ENCODE results near the gene TRPM2. TPM values are rescaled to one million over a fixed set of nuclear protein-coding genes. Genes with fewer than 3 reads are reported as not detected.
"Not testable (repeated sequence)": the region's sequence is repeated elsewhere in the genome, so short reads cannot be mapped to it uniquely, and the experiment has no call there.

The TRPM2 gene
- polyA plus RNA-seq, 1 donor, result 2.2 TPM

DNA sequence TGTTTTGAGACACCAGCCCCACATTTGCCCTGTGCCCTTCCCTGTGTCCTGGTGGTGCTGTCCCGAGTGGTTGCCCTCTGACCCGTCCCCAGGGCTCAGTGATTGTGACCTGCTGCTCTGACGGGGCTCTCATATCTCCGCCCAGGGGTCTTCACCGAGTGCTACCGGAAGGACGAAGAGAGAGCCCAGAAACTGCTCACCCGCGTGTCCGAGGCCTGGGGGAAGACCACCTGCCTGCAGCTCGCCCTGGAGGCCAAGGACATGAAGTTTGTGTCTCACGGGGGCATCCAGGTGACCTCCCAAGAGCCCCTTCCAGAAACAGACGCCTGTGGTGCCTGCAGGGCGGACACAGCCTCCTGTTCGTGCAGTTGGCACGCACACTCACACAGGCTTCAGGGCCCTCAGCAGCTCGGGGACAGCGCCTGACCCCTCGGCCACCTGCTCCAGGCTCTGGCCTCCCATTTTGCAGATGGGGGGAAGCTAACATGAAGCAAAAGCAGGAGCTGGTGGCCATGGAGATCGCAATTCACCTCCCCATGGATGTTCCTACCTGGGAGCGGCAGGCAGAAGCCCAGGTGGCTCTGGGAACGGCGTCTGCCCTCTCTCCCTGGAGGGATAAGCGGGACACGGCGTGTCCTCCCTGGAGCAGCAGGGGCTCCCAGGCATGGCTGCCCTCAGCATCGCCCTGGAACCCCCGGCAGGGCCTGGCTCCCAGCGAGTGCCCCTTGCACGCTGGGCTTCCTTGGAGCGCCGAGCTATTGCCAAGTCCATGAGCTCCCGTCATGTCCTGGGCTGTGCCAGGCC, 45.9 kb downstream of the TRPM2 start:
- peaks cover 9% of the 10 kb centered on the region for H3K9me3 ChIP-seq (ENCODE audit: control insufficient read depth, low read depth, low read length)
- H3K4me3 ChIP-seq (ENCODE audit: low read length), result no peak overlapping the region
- H3K4me1 ChIP-seq (ENCODE audit: control insufficient read depth, insufficient read depth, low read length), result no peaks in the 10 kb centered on the region
- H3K27ac ChIP-seq (ENCODE audit: low read length), result no peak overlapping the region
- H3K36me3 ChIP-seq (ENCODE audit: control insufficient read depth, insufficient read depth, low read length), result no peaks in the 10 kb centered on the region
- no peak for DNase-seq
- H3K27me3 ChIP-seq (ENCODE audit: control insufficient read depth, insufficient read depth, low read length), result no peaks in the 10 kb centered on the region
- WGBS (ENCODE audit: insufficient coverage, low lambda C conversion rate), result 80% methylated on average over 1 of the region's 33 CpGs

GRCh38 chr21:44399955-44400790, 46.8 kb downstream of the TRPM2 start:
- Histone ChIP-seq H3K4me1 (ENCODE audit: control insufficient read depth, insufficient read depth, low read length) (no peaks in the 10 kb centered on the region), H3K9me3 (ENCODE audit: control insufficient read depth, low read depth, low read length) (peaks cover 9% of the 10 kb centered on the region), H3K27me3 (ENCODE audit: control insufficient read depth, insufficient read depth, low read length) (no peaks in the 10 kb centered on the region), H3K36me3 (ENCODE audit: control insufficient read depth, insufficient read depth, low read length) (no peaks in the 10 kb centered on the region), H3K27ac (ENCODE audit: low read length) (no peak overlapping the region), H3K4me3 (ENCODE audit: low read length) (no peak overlapping the region)
- no CpG with 5 or more reads among the region's 25 CpGs for WGBS (ENCODE audit: insufficient coverage, low lambda C conversion rate)
- no peak for DNase-seq

GRCh38 chr21:44400791-44401385, 47.5 kb downstream of the TRPM2 start:
- Histone ChIP-seq H3K4me1 (ENCODE audit: control insufficient read depth, insufficient read depth, low read length) (no peaks in the 10 kb centered on the region), H3K27me3 (ENCODE audit: control insufficient read depth, insufficient read depth, low read length) (no peaks in the 10 kb centered on the region), H3K9me3 (ENCODE audit: control insufficient read depth, low read depth, low read length) (peaks cover 9% of the 10 kb centered on the region), H3K4me3 (ENCODE audit: low read length) (no peak overlapping the region), H3K27ac (ENCODE audit: low read length) (no peak overlapping the region), H3K36me3 (ENCODE audit: control insufficient read depth, insufficient read depth, low read length) (no peaks in the 10 kb centered on the region)
- no CpG with 5 or more reads among the region's 14 CpGs for WGBS (ENCODE audit: insufficient coverage, low lambda C conversion rate)
- DNase-seq, result no peak

DNA sequence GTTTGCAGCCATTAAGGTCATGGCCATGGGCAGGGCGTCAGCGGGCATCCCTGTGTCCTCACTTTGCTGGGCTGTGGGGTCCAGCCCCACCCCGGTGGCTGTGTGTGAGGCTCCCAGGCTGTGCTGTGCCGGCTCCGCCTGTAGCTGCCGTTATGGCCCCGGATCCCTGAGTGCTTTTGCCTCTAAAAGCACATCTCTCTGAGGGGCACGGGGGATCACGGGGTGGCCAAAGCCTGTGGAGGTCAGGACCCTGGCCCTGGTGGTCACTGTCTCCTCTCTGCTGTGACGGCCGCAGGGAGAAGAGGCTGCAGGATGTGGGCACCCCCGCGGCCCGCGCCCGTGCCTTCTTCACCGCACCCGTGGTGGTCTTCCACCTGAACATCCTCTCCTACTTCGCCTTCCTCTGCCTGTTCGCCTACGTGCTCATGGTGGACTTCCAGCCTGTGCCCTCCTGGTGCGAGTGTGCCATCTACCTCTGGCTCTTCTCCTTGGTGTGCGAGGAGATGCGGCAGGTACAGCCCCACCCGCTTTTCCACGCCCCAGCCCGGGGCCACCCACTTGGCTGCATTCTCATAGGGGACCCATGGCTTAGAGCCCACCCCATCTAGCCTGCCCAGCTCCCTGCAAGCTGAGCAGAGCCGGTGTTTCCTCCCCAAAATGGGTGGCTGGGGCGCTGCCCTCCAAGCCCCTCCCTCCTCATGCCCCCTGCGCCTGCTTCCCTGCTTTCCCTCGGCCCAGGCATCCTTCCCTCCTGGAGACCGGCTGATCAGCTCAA, 48.2 kb downstream of the TRPM2 start:
- Histone ChIP-seq H3K4me3 (ENCODE audit: low read length) (no peak overlapping the region), H3K36me3 (ENCODE audit: control insufficient read depth, insufficient read depth, low read length) (no peaks in the 10 kb centered on the region), H3K27me3 (ENCODE audit: control insufficient read depth, insufficient read depth, low read length) (no peaks in the 10 kb centered on the region), H3K9me3 (ENCODE audit: control insufficient read depth, low read depth, low read length) (peaks cover 11% of the 10 kb centered on the region), H3K27ac (ENCODE audit: low read length) (no peak overlapping the region), H3K4me1 (ENCODE audit: control insufficient read depth, insufficient read depth, low read length) (no peaks in the 10 kb centered on the region)
- WGBS (ENCODE audit: insufficient coverage, low lambda C conversion rate), result no CpG with 5 or more reads among the region's 32 CpGs
- no peak for DNase-seq

- no CpG with 5 or more reads among the region's 17 CpGs for WGBS (ENCODE audit: insufficient coverage, low lambda C conversion rate)
- Histone ChIP-seq H3K27ac (ENCODE audit: low read length) (no peak overlapping the region), H3K9me3 (ENCODE audit: control insufficient read depth, low read depth, low read length) (peaks cover 15% of the 10 kb centered on the region), H3K4me3 (ENCODE audit: low read length) (no peak overlapping the region), H3K27me3 (ENCODE audit: control insufficient read depth, insufficient read depth, low read length) (no peaks in the 10 kb centered on the region), H3K36me3 (ENCODE audit: control insufficient read depth, insufficient read depth, low read length) (no peaks in the 10 kb centered on the region), H3K4me1 (ENCODE audit: control insufficient read depth, insufficient read depth, low read length) (no peaks in the 10 kb centered on the region)
- DNase-seq, result no peak
These were observed 49.1 kb downstream of the TRPM2 start for GRCh38 chr21:44402323-44403105.

DNA sequence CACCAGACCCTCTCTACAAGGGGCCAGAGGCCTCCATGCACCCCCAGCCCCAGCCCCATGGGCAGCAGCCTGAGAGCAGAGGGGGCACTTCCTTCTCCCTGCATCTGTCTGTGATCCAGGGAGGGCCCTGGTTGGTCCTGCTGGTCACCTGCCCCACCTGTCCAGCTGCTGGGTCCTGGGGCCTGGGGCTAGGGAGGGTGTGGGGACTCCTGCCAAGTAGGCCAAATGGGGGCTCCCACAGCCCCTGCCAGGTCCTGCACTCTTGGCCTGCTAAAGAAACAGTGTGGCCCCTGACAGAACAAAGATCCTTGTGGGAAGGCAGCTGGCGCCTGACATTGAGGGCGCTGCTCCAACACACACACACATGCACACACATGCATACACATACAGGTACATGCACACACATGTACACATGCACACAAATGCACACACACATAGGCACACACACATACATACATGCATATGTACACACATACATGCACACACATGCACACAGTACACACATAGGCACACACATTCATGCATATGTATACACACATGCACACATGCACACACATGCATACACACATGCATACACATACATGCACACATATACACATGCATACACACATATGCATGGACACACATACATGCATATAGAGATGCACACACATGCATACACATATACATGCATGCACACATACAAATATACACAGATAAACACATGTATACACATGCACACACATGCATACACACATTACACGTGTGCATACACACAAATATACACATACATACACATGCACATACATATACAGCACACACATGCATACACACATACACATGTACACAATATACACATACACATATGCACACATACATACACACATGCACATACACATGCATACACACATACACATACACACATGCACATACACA, 49.9 kb downstream of the TRPM2 start:
- Histone ChIP-seq H3K4me1 (ENCODE audit: control insufficient read depth, insufficient read depth, low read length) (no peaks in the 10 kb centered on the region), H3K4me3 (ENCODE audit: low read length) (no peak overlapping the region), H3K27me3 (ENCODE audit: control insufficient read depth, insufficient read depth, low read length) (no peaks in the 10 kb centered on the region), H3K27ac (ENCODE audit: low read length) (no peak overlapping the region), H3K9me3 (ENCODE audit: control insufficient read depth, low read depth, low read length) (peaks cover 15% of the 10 kb centered on the region), H3K36me3 (ENCODE audit: control insufficient read depth, insufficient read depth, low read length) (no peaks in the 10 kb centered on the region)
- no peak for DNase-seq
- no CpG with 5 or more reads among the region's 3 CpGs for WGBS (ENCODE audit: insufficient coverage, low lambda C conversion rate)

GRCh38 chr21:44404482-44404881, 51.1 kb downstream of the TRPM2 start:
- H3K4me3 ChIP-seq (ENCODE audit: low read length); H3K27ac ChIP-seq (ENCODE audit: low read length); H3K4me1 ChIP-seq (ENCODE audit: control insufficient read depth, insufficient read depth, low read length); H3K36me3 ChIP-seq (ENCODE audit: control insufficient read depth, insufficient read depth, low read length); H3K27me3 ChIP-seq (ENCODE audit: control insufficient read depth, insufficient read depth, low read length); DNase-seq: not testable (repeated sequence)
- H3K9me3 ChIP-seq (ENCODE audit: control insufficient read depth, low read depth, low read length), result peaks cover 15% of the 10 kb centered on the region
- no CpG with 5 or more reads among the region's 7 CpGs for WGBS (ENCODE audit: insufficient coverage, low lambda C conversion rate)

DNA sequence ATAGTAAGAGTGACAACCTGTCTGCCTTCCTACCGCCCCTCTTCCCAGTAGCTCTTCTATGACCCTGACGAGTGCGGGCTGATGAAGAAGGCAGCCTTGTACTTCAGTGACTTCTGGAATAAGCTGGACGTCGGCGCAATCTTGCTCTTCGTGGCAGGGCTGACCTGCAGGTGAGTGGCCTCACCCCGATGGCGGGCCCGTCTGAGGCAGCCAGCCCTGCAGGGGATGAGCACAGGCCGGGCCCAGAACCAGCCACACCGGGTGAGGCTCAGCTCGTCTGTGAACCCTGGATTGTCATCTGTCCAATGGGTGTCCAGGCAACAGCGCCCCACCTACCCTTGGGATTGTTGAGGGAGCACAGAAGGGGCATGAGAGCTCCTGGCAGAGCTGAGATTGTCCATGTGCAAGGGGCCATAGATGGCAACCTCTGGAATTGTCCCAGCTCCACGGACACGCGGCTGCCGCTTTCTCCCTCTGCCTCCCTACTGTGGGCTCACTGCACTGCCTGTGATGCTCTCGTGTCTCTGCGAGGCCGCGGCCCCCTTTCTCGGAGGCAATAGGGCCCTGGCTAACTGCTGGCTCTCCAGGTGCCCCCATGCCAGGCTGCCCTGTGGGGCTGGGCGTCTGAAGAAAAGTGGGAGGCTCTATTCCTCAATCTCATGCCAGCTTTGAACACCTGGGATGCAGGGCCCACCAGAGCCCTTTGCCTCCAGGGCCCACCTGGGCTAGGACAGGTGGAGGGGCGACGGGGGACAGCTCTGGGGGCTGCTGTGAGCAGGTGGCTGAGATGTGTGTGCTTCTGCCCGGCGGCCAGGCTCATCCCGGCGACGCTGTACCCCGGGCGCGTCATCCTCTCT, 51.9 kb downstream of the TRPM2 start:
- peaks cover 15% of the 10 kb centered on the region for H3K9me3 ChIP-seq (ENCODE audit: control insufficient read depth, low read depth, low read length)
- H3K36me3 ChIP-seq (ENCODE audit: control insufficient read depth, insufficient read depth, low read length), result no peaks in the 10 kb centered on the region
- H3K4me1 ChIP-seq (ENCODE audit: control insufficient read depth, insufficient read depth, low read length), result no peaks in the 10 kb centered on the region
- DNase-seq, result no peak
- H3K27me3 ChIP-seq (ENCODE audit: control insufficient read depth, insufficient read depth, low read length), result no peaks in the 10 kb centered on the region
- no peak overlapping the region for H3K4me3 ChIP-seq (ENCODE audit: low read length)
- H3K27ac ChIP-seq (ENCODE audit: low read length), result no peak overlapping the region
- WGBS (ENCODE audit: insufficient coverage, low lambda C conversion rate), result no CpG with 5 or more reads among the region's 34 CpGs

Data from large intestine (tissue), 3 donors.